Liver (tissue), 9 donors: Measurements from ENCODE around the gene SERINC3. TPM values are rescaled to one million over a fixed set of nuclear protein-coding genes. Genes with fewer than 3 reads are reported as not detected.

Source experiments
- DNase-seq: peaks from one replicate; pipeline ENCODE4 v3.0.0-alpha.2; 2017; ENCODE audit warnings: low spot score
- H3K27ac ChIP-seq, 2 donors: one replicate each; pipeline ENCODE4 v1.7.0; 2013; ENCODE audit warnings: inconsistent platforms in 2 of 2, low read length in 2 of 2, control low read depth in 1 of 2, low read depth in 1 of 2, mild to moderate bottlenecking in 1 of 2
- H3K27me3 ChIP-seq, 4 donors: one replicate each; pipeline versions ENCODE4 v1.6.1 to v1.7.0; 2013; ENCODE audit warnings: low read length in 3 of 4, inconsistent platforms in 1 of 4, mild to moderate bottlenecking in 1 of 4, moderate library complexity in 1 of 4; ENCODE audit not compliant: control insufficient read depth in 4 of 4, insufficient read depth in 4 of 4
- H3K36me3 ChIP-seq, 4 donors: one replicate each; pipeline versions ENCODE4 v1.6.1 to v1.7.0; 2013; ENCODE audit warnings: low read length in 3 of 4, mild to moderate bottlenecking in 3 of 4, low read depth in 1 of 4, moderate library complexity in 1 of 4; ENCODE audit not compliant: control insufficient read depth in 4 of 4, insufficient read depth in 3 of 4
- H3K4me1 ChIP-seq, 4 donors: one replicate each; pipeline versions ENCODE4 v1.6.1 to v1.7.0; 2013; ENCODE audit warnings: low read length in 3 of 4, mild to moderate bottlenecking in 3 of 4, moderate library complexity in 1 of 4; ENCODE audit not compliant: control insufficient read depth in 4 of 4, insufficient read depth in 4 of 4
- H3K4me3 ChIP-seq, 3 donors: one replicate each; pipeline versions ENCODE4 v1.6.1 to v1.7.0; 2013; ENCODE audit warnings: low read length in 3 of 3, control low read depth in 1 of 3, low read depth in 1 of 3, mild to moderate bottlenecking in 1 of 3
- H3K9ac ChIP-seq, 2 donors: one replicate each; pipeline ENCODE4 v1.7.0; 2013; ENCODE audit warnings: low read length in 2 of 2, mild to moderate bottlenecking in 2 of 2, moderate library complexity in 2 of 2, control low read depth in 1 of 2, low read depth in 1 of 2
- H3K9me3 ChIP-seq, 4 donors: one replicate each; pipeline versions ENCODE4 v1.6.1 to v1.7.0; 2013; ENCODE audit warnings: low read length in 3 of 4; ENCODE audit not compliant: control insufficient read depth in 4 of 4
- CTCF ChIP-seq: fragments of 150-350 bp; IDR thresholded peaks from 2 replicates; pipeline ENCODE4 v1.5.1; 2017; ENCODE audit warnings: improper control_type of control experiment, low read depth, low read length; ENCODE audit not compliant: missing input control
- EGR1 ChIP-seq, 2 donors: IDR thresholded peaks; 2 replicates each; pipeline ENCODE4 v1.6.1; 2016 to 2018; ENCODE audit warnings: antibody characterized with exemption in 2 of 2, low read depth in 2 of 2
- FOXA1 ChIP-seq: IDR thresholded peaks from 2 replicates; pipeline ENCODE4 v1.6.1; 2016; ENCODE audit warnings: antibody characterized with exemption
- FOXA2 ChIP-seq: IDR thresholded peaks from 2 replicates; pipeline ENCODE4 v1.6.1; 2016; ENCODE audit warnings: antibody characterized with exemption
- GABPA ChIP-seq, 2 donors: IDR thresholded peaks in 1 of 2; conservative IDR thresholded peaks in 1 of 2; 2 replicates each; pipeline ENCODE4 v1.6.1; 2016; ENCODE audit warnings: antibody characterized with exemption in 2 of 2, mild to moderate bottlenecking in 1 of 2, moderate library complexity in 1 of 2
- HNF4A ChIP-seq, 2 donors: conservative IDR thresholded peaks; 2 replicates each; pipeline ENCODE4 v1.6.1; 2016; ENCODE audit warnings: antibody characterized with exemption in 2 of 2, mild to moderate bottlenecking in 2 of 2
- HNF4G ChIP-seq: IDR thresholded peaks from 2 replicates; pipeline ENCODE4 v1.6.1; 2016; ENCODE audit warnings: antibody characterized with exemption
- JUND ChIP-seq, 2 donors: IDR thresholded peaks; 2 replicates each; pipeline ENCODE4 v1.6.1; 2016; ENCODE audit warnings: antibody characterized with exemption in 2 of 2
- MAX ChIP-seq: IDR thresholded peaks from 2 replicates; pipeline ENCODE4 v1.6.1; 2016; ENCODE audit warnings: antibody characterized with exemption
- NR2F2 ChIP-seq: IDR thresholded peaks from 2 replicates; pipeline ENCODE4 v1.6.1; 2016; ENCODE audit warnings: antibody characterized with exemption
- RAD21 ChIP-seq, 2 donors: IDR thresholded peaks; 2 replicates each; pipeline ENCODE4 v1.6.1; 2016; ENCODE audit warnings: antibody characterized with exemption in 2 of 2, mild to moderate bottlenecking in 2 of 2
- REST ChIP-seq: IDR thresholded peaks from 2 replicates; pipeline ENCODE4 v1.6.1; 2016; ENCODE audit warnings: antibody characterized with exemption, mild to moderate bottlenecking
- RXRA ChIP-seq, 2 donors: IDR thresholded peaks; 2 replicates each; pipeline ENCODE4 v1.6.1; 2017 to 2018; ENCODE audit warnings: antibody characterized with exemption in 2 of 2, mild to moderate bottlenecking in 1 of 2
- SP1 ChIP-seq: IDR thresholded peaks from 2 replicates; pipeline ENCODE4 v1.6.1; 2018; ENCODE audit warnings: antibody characterized with exemption, mild to moderate bottlenecking
- TAF1 ChIP-seq: conservative IDR thresholded peaks from 2 replicates; pipeline ENCODE4 v1.6.1; 2016; ENCODE audit warnings: antibody characterized with exemption, mild to moderate bottlenecking
- YY1 ChIP-seq: IDR thresholded peaks from 2 replicates; pipeline ENCODE4 v1.6.1; 2016; ENCODE audit warnings: antibody characterized with exemption, mild to moderate bottlenecking
- WGBS: extraction: QIAGEN DNeasy Blood & Tissue Kit; methylation state at CpG from one replicate; pipeline ENCODE4 v1.1.7; 2013; 5-methylcytosine and 5-hydroxymethylcytosine counted together
- polyA plus RNA-seq, 2 donors: library from polyadenylated mRNA; stranded (reverse) in 1 of 2; unstranded in 1 of 2; fragments of 200-250 nt in 1 of 2; fragments of >200 nt in 1 of 2; fragmentation: Nextera tagmentation in 1 of 2; extraction: Ambion mirVana in 1 of 2; gene quantifications; one replicate each; pipeline versions ENCODE4 v1.2.1 to v1.2.3, GENCODE V29; 2013 to 2015
- total RNA-seq, 2 donors: library from RNA; depleted of rRNA; stranded (reverse); fragments of >200 nt; gene quantifications; one replicate each; pipeline ENCODE4 v1.2.3, GENCODE V29; 2014
- TF ChIP-seq, protein P1 (sequence below): IDR thresholded peaks from 2 replicates; pipeline ENCODE4 v1.6.1; 2016; ENCODE audit warnings: antibody characterized with exemption
- donor health status: healthy.
- donor health status: healthy.
- donor health status: healthy.
- donor health status: healthy.
- donor health status: healthy.

Gene SERINC3
- total and polyA plus RNA-seq, 4 donors, result 51.1 to 70.0 (median 58.5) TPM

DNA sequence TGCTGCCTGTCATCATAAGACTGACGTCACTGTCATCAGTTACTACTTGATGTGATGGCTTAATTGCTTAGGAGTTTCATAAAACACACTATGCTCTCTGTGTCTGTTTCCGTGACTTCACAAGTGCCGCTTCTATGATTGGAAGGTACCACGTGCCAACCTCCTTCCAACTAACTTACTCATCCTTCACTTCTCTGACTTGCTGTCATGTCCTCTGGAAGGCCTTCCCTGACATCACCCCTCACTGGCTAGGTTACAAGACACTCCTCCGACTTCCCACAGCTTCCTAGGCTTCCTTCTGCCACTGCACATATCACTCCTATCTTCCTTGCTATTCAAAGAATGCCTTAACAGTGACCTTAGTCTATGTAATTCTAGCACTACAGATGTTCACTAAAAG is 20.4 kb downstream of the SERINC3 start:
- TF ChIP-seq YY1 (no peak), HNF4A (conservative IDR thresholded peaks at IDR 0.05) (no peak), EGR1 (IDR thresholded peaks at IDR 0.05; ENCODE audit: low read depth in 2 of 2) (no peak), GABPA (IDR thresholded peaks at IDR 0.05 in 1 of 2, conservative IDR thresholded peaks at IDR 0.05 in 1 of 2) (no peak), FOXA2 (no peak), HNF4G (no peak), NR2F2 (no peak)
- Histone ChIP-seq H3K4me3 (no peak overlapping the region), H3K9ac (no peak overlapping the region), H3K4me1 (no peaks in the 10 kb centered on the region), H3K9me3 (no peaks in the 10 kb centered on the region), H3K27ac (no peak overlapping the region), H3K36me3 (peaks cover 22 to 75% (median 65%) of the 10 kb centered on the region in 4 donors), H3K27me3 (no peaks in the 10 kb centered on the region)
- WGBS, result 84% methylated on average over 5 of the region's 5 CpGs
- DNase-seq, result no peak

GRCh38 chr20:44500221-44500620 is 21.6 kb downstream of the SERINC3 start:
- 94% methylated on average over 3 of the region's 3 CpGs for WGBS
- no peak overlapping the region for H3K4me3 ChIP-seq
- H3K27ac ChIP-seq, result no peak overlapping the region
- no peaks in the 10 kb centered on the region for H3K9me3 ChIP-seq
- DNase-seq, result no peak
- no peak overlapping the region for H3K9ac ChIP-seq
- TF ChIP-seq NR2F2 (no peak), YY1 (no peak), HNF4A (conservative IDR thresholded peaks at IDR 0.05) (no peak), HNF4G (no peak), TAF1 (no peak), REST (no peak)
- TF ChIP-seq, protein P1, sequence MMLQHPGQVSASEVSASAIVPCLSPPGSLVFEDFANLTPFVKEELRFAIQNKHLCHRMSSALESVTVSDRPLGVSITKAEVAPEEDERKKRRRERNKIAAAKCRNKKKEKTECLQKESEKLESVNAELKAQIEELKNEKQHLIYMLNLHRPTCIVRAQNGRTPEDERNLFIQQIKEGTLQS, result no peak
- peaks cover 21 to 80% (median 72%) of the 10 kb centered on the region in 4 donors for H3K36me3 ChIP-seq
- H3K27me3 ChIP-seq, result no peaks in the 10 kb centered on the region
- H3K4me1 ChIP-seq, result no peaks in the 10 kb centered on the region

DNA sequence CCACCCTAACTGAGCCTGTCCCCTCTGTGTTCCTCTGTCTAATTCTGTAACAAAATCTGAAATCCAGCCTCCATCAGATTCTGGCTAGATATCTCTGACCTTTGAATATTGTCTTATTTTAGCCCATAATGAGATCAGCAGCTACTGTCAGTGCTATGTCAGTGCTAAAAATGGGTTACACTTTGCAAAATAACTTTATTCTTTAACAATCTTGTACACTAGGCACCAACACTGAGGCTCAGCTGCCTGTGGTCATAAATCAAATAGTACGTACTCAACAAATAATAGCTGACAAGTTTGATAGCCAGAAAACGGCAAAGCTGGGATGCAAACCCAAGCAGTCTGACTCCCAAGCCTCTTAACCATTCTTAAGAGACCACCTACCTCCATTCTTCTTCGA is 24.1 kb downstream of the SERINC3 start:
- H3K4me3 ChIP-seq, result no peak overlapping the region
- 84% methylated on average over 3 of the region's 3 CpGs for WGBS
- no peak for DNase-seq
- H3K27me3 ChIP-seq, result no peaks in the 10 kb centered on the region
- peaks cover 22 to 77% (median 66%) of the 10 kb centered on the region in 4 donors for H3K36me3 ChIP-seq
- no peaks in the 10 kb centered on the region for H3K9me3 ChIP-seq
- H3K27ac ChIP-seq, result no peak overlapping the region
- no peak overlapping the region for H3K9ac ChIP-seq
- no peaks in the 10 kb centered on the region for H3K4me1 ChIP-seq
- no peak for TF ChIP-seq TAF1
- no peak for TF ChIP-seq REST
- no peak for TF ChIP-seq RXRA (IDR thresholded peaks at IDR 0.05)
- no peak for TF ChIP-seq CTCF
- TF ChIP-seq, protein P1, result no peak
- no peak for TF ChIP-seq EGR1 (IDR thresholded peaks at IDR 0.05; ENCODE audit: low read depth in 2 of 2)
- no peak for TF ChIP-seq JUND (IDR thresholded peaks at IDR 0.05)
- TF ChIP-seq MAX, result no peak
- TF ChIP-seq FOXA2, result no peak
- no peak for TF ChIP-seq FOXA1
- no peak for TF ChIP-seq YY1
- TF ChIP-seq NR2F2, result no peak
- no peak for TF ChIP-seq SP1
- TF ChIP-seq RAD21 (IDR thresholded peaks at IDR 0.05), result no peak
